SU-DHL-6 (cell line): ENCODE results near the gene NUP62CL.
"Not testable (repeated sequence)": the region's sequence is repeated elsewhere in the genome, so short reads cannot be mapped to it uniquely, and the experiment has no call there.

Source experiments
- EZH2phosphoT487 ChIP-seq: fragments of 200-600 bp; sonication (generic), shearing (Covaris generic); conservative IDR thresholded peaks from 2 replicates; pipeline ENCODE4 v1.6.1; 2018; ENCODE audit warnings: mild to moderate bottlenecking, antibody characterized with exemption, low read length, moderate library complexity, mixed read lengths
- TF ChIP-seq, protein P1 (sequence below): fragments of 200-600 bp; sonication (generic); IDR thresholded peaks from one replicate; pipeline ENCODE4 v1.5.1; 2017; ENCODE audit warnings: antibody characterized with exemption, mild to moderate bottlenecking, low read length, moderate library complexity; ENCODE audit not compliant: insufficient read depth, poor library complexity, severe bottlenecking

DNA sequence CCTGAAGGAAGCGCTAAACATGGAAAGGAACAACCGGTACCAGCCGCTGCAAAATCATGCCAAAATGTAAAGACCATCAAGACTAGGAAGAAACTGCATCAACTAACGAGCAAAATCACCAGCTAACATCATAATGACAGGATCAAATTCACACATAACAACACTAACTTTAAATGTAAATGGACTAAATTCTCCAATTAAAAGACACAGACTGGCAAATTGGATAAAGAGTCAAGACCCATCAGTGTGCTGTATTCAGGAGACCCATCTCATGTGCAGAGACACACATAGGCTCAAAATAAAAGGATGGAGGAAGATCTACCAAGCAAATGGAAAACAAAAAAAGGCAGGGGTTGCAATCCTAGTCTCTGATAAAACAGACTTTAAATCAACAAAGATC is 48.6 kb downstream of the NUP62CL start:
- TF ChIP-seq, protein P1, sequence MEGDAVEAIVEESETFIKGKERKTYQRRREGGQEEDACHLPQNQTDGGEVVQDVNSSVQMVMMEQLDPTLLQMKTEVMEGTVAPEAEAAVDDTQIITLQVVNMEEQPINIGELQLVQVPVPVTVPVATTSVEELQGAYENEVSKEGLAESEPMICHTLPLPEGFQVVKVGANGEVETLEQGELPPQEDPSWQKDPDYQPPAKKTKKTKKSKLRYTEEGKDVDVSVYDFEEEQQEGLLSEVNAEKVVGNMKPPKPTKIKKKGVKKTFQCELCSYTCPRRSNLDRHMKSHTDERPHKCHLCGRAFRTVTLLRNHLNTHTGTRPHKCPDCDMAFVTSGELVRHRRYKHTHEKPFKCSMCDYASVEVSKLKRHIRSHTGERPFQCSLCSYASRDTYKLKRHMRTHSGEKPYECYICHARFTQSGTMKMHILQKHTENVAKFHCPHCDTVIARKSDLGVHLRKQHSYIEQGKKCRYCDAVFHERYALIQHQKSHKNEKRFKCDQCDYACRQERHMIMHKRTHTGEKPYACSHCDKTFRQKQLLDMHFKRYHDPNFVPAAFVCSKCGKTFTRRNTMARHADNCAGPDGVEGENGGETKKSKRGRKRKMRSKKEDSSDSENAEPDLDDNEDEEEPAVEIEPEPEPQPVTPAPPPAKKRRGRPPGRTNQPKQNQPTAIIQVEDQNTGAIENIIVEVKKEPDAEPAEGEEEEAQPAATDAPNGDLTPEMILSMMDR: not testable (repeated sequence)
- TF ChIP-seq EZH2phosphoT487: not testable (repeated sequence)
